Mammary epithelial cell (primary cell): ENCODE data around the gene SH3PXD2B.

Experiments
- EZH2 ChIP-seq: IDR thresholded peaks from 2 replicates; pipeline ENCODE4 v1.6.1; 2012; ENCODE audit warnings: low read length, inconsistent platforms, borderline replicate concordance
- TF ChIP-seq, protein P1 (sequence below), 2 donors: IDR thresholded peaks in 1 of 2; conservative IDR thresholded peaks in 1 of 2; 2 replicates each; pipeline ENCODE4 v1.5.1; 2011 to 2012; ENCODE audit warnings: inconsistent platforms in 2 of 2, low read length in 2 of 2, mild to moderate bottlenecking in 2 of 2, control low read depth in 1 of 2, low read depth in 1 of 2; ENCODE audit not compliant: insufficient read depth in 1 of 2; ENCODE audit errors: extremely low read depth in 1 of 2

DNA sequence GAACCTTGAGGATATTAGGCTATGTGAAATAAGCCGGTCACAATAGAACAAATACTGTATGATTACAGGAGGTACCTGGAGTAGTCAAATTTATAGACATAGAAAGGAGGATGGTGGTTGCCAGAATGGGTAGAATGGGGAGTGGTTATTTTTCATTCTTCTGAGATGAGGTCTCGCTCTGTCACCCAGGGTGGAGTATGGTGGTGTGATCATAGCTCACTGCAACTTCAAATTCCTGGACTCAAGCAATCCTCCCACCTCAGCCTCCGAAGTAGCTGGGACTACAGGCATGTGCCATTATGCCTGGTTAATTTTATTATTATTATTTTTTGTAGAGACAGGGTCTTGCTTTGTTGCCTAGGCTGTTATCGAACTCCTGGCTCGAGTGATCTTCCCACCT is 27.1 kb downstream of the SH3PXD2B start:
- TF ChIP-seq, protein P1, sequence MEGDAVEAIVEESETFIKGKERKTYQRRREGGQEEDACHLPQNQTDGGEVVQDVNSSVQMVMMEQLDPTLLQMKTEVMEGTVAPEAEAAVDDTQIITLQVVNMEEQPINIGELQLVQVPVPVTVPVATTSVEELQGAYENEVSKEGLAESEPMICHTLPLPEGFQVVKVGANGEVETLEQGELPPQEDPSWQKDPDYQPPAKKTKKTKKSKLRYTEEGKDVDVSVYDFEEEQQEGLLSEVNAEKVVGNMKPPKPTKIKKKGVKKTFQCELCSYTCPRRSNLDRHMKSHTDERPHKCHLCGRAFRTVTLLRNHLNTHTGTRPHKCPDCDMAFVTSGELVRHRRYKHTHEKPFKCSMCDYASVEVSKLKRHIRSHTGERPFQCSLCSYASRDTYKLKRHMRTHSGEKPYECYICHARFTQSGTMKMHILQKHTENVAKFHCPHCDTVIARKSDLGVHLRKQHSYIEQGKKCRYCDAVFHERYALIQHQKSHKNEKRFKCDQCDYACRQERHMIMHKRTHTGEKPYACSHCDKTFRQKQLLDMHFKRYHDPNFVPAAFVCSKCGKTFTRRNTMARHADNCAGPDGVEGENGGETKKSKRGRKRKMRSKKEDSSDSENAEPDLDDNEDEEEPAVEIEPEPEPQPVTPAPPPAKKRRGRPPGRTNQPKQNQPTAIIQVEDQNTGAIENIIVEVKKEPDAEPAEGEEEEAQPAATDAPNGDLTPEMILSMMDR (conservative IDR thresholded peaks at IDR 0.05 in 1 of 2, IDR thresholded peaks at IDR 0.05 in 1 of 2; ENCODE audit: extremely low read depth in 1 of 2, insufficient read depth in 1 of 2, low read depth in 1 of 2, low read length in 2 of 2), result no peak
- no peak for TF ChIP-seq EZH2
